ENCODE data around the gene IL1RAPL2. TPM values are rescaled to one million over a fixed set of nuclear protein-coding genes. Genes with fewer than 3 reads are reported as not detected.

The IL1RAPL2 gene
- total and polyA plus RNA-seq, 2 of the 8 experiments (the other 6 are each of a cell fraction or from before 2014, with no cell fraction given) = 0.20 to 1.3 TPM

DNA sequence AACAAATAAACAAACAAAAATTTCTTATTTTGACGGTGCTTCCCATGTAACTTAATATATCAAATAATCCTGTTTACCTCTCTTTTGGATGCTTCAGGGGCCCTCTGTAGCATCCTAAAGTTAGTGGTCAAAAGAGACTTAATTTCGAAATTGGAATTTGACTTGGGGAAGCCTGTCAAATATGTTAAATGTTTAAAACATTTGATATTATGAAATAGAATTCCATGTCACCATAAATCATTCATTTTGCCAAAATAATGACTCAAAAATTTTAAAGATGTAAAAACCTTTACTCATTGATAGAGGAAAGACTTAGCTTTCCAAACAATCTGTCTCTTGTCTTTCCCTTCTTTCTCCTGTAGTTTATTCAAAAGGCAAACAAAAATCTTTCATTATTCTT is 675.1 kb downstream of the IL1RAPL2 start (continued):
- TF ChIP-seq POU5F1 (IDR thresholded peaks at IDR 0.05; ENCODE audit: low read depth, low read length) (no peak), E2F6 (IDR thresholded peaks at IDR 0.05) (no peak), GABPA (IDR thresholded peaks at IDR 0.05; ENCODE audit: borderline replicate concordance, insufficient read depth, low read length) (no peak), ASH2L (IDR thresholded peaks at IDR 0.05; ENCODE audit: low read length) (no peak), ZNF274 (IDR thresholded peaks at IDR 0.05; ENCODE audit: borderline replicate concordance, extremely low read depth, low read length) (no peak), PHF8 (conservative IDR thresholded peaks at IDR 0.05; ENCODE audit: low read depth, low read length) (no peak), KDM1A (IDR thresholded peaks at IDR 0.05; ENCODE audit: borderline replicate concordance, low read length) (no peak), BRCA1 (IDR thresholded peaks at IDR 0.05; ENCODE audit: low read depth, low read length) (no peak), TAF7 (optimal IDR thresholded peaks at IDR 0.05; ENCODE audit: borderline replicate concordance, low read depth, low read length) (no peak)

All from H1 (cell line).